GM19023 (cell line): ENCODE data around the gene MBD3.

Source experiments
- ATAC-seq: cut with Tn5 transposase; IDR thresholded peaks from one replicate; pipeline ENCODE4 v1.9.1; 2021; ENCODE audit warnings: mild to moderate bottlenecking, moderate library complexity; ENCODE audit not compliant: unreplicated experiment

Gene MBD3

DNA sequence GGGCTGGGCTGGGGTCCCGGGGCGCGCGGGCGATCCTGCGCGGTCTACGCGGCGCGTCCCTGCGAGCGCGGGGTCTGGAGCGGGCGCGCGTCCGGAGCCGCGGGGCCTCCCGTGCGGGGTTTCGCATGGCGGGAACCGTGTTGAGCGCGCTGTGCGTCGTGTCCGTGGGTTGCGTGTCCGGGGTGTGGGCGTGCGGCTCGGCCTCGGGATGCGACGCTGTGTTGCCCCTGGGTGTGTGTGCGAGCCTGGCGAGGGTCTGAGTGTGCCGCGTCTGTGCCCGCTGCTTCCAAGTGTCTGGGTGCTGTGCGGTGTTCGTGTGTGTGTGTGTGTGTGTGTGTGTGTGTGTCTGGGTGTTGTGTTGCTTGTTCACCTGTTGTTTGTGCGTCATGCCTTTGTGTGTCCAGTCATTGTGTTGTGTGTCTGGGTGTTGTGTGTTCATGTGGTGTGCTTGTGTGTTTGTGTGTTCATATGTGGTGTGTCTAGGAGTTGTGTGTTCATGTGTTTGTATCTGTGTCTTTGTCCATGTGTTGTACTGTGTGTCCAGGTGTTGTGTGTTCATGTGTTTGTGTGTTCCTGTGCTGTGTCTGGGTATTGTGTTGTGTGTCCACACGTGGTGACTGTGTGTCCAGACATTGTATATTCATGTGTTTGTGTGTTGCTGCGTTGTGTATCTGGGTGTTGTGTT, 68.2 kb downstream of the MBD3 start:
- ATAC-seq, result no peak
